Measurements from ENCODE around the gene PRR11. TPM values are rescaled to one million over a fixed set of nuclear protein-coding genes. Genes with fewer than 3 reads are reported as not detected.

The PRR11 gene
- total RNA-seq, 4 donors from 2014 or later = 0.20 to 7.9 (median 0.53) TPM; not detected in 1

GRCh38 chr17:59154292-59154720 lies 1.2 kb upstream of the PRR11 start:
- in situ Hi-C loops (cut with MboI; ENCODE audit: low sequenced_read_pairs in 4 of 4) = no loop called here
- Histone ChIP-seq H3K4me3 (peak overlapping the region; percentile 75 to 94 (median 86)), H3K27ac (peak overlapping the region; percentile 60 to 74 (median 71)), H3K9me3 (no peaks in the 10 kb centered on the region), H3K36me3 (no peaks in the 10 kb centered on the region), H3K27me3 (no peaks in the 10 kb centered on the region), H3K4me1 (peaks cover 9 to 12% of the 10 kb centered on the region in 2 donors)
- TF ChIP-seq CTCF (IDR thresholded peaks at IDR 0.05 in 4 of 5, conservative IDR thresholded peaks at IDR 0.05 in 1 of 5) (no peak), POLR2A (IDR thresholded peaks at IDR 0.05) (no peak)
- ATAC-seq (no peak), DNase-seq (no peak)
- intact Hi-C loops (cut with DNase I; ENCODE audit: low total_unique reads) = no loop called here

- in situ Hi-C loops (cut with MboI; ENCODE audit: low sequenced_read_pairs in 4 of 4) = no loop called here
- ATAC-seq = peak; percentile 95 to 96
- intact Hi-C loops (cut with DNase I; ENCODE audit: low total_unique reads) = loop anchor here (5.0 kb wide), 3 partner anchors 48 to 638 kb away; partner anchors contain the start of genes GDPD1 and TRIM37
Observed at GRCh38 chr17:59154721-59155438, 666 bp upstream of the PRR11 start, which contains the start of gene SKA2. TSS of gene SKA2 (minus strand) at chr17:59155186. CDS start at chr17:59155163, 23 bp downstream.

GRCh38 chr17:59160157-59161025 lies 4.8 kb downstream of the PRR11 start:
- Histone ChIP-seq H3K36me3 (no peaks in the 10 kb centered on the region), H3K27me3 (no peaks in the 10 kb centered on the region), H3K4me3 (no peak overlapping the region), H3K4me1 (peaks cover 6 to 8% of the 10 kb centered on the region in 2 donors), H3K27ac (no peak overlapping the region), H3K9me3 (no peaks in the 10 kb centered on the region)
- intact Hi-C loops (cut with DNase I; ENCODE audit: low total_unique reads) = no loop called here
- in situ Hi-C loops (cut with MboI; ENCODE audit: low sequenced_read_pairs in 4 of 4) = no loop called here
- ATAC-seq (no peak), DNase-seq (no peak)
- TF ChIP-seq POLR2A (IDR thresholded peaks at IDR 0.05) (no peak), CTCF (IDR thresholded peaks at IDR 0.05 in 4 of 5, conservative IDR thresholded peaks at IDR 0.05 in 1 of 5) (no peak)

More at GRCh38 chr17:59154721-59155438, 666 bp upstream of the PRR11 start, which contains the start of gene SKA2:
- TF ChIP-seq CTCF (IDR thresholded peaks at IDR 0.05 in 4 of 5, conservative IDR thresholded peaks at IDR 0.05 in 1 of 5) (no peak), POLR2A (IDR thresholded peaks at IDR 0.05) (no peak)
- Histone ChIP-seq H3K9me3 (no peaks in the 10 kb centered on the region), H3K27ac (peak within 1 kb of the TSS; percentile 60 to 74 (median 71)), H3K4me1 (peaks cover 9 to 12% of the 10 kb centered on the region in 2 donors), H3K4me3 (peak within 1 kb of the TSS; percentile 75 to 94 (median 86)), H3K36me3 (no peaks in the 10 kb centered on the region), H3K27me3 (no peaks in the 10 kb centered on the region)
- DNase-seq = no peak

- no peak overlapping the region for H3K4me3 ChIP-seq
- H3K9me3 ChIP-seq = no peaks in the 10 kb centered on the region
- no peak for DNase-seq
- in situ Hi-C loops (cut with MboI; ENCODE audit: low sequenced_read_pairs in 4 of 4) = no loop called here
- no peak for ATAC-seq
- H3K4me1 ChIP-seq = no peaks in the 10 kb centered on the region
- no peak for TF ChIP-seq POLR2A (IDR thresholded peaks at IDR 0.05)
- no peak for TF ChIP-seq CTCF (IDR thresholded peaks at IDR 0.05 in 4 of 5, conservative IDR thresholded peaks at IDR 0.05 in 1 of 5)
- H3K27ac ChIP-seq = no peak overlapping the region
- intact Hi-C loops (cut with DNase I; ENCODE audit: low total_unique reads) = no loop called here
- no peaks in the 10 kb centered on the region for H3K27me3 ChIP-seq
- H3K36me3 ChIP-seq = no peaks in the 10 kb centered on the region
Observed at GRCh38 chr17:59161477-59161876, 5.9 kb downstream of the PRR11 start.
